BJ (cell line): ENCODE measurements around the gene PHACTR3. TPM values are rescaled to one million over a fixed set of nuclear protein-coding genes. Genes with fewer than 3 reads are reported as not detected.

ENCODE experiments used
- CTCF ChIA-PET: fragments of 350-600 bp; formaldehyde crosslinking; extraction: SDS; loops from one replicate; lab custom pipeline; 2021; ENCODE audit warnings: antibody characterized with exemption, inconsistent platforms; lab: Yijun Ruan, JAX
- POLR2A ChIA-PET: fragments of 300-600 bp; sonication (Branson Sonifier 250); formaldehyde crosslinking; extraction: SDS; loops from one replicate; lab custom pipeline; 2021; ENCODE audit warnings: antibody characterized with exemption; lab: Charles Lee
- DNase-seq: peaks from one replicate; pipeline ENCODE4 v3.0.0-alpha.2; 2011; ENCODE audit warnings: low read depth
- H3K27me3 ChIP-seq: 2 replicates; pipeline ENCODE4 v1.6.0; 2011; ENCODE audit warnings: low read length; ENCODE audit not compliant: control insufficient read depth, insufficient read depth
- H3K36me3 ChIP-seq: 2 replicates; pipeline ENCODE4 v1.5.1; 2011; ENCODE audit warnings: low read length; ENCODE audit not compliant: control insufficient read depth, insufficient read depth
- H3K4me3 ChIP-seq: 2 replicates; pipeline ENCODE4 v1.5.1; 2011; ENCODE audit warnings: low read depth, mild to moderate bottlenecking, control low read depth, low read length
- polyA plus RNA-seq: library from polyadenylated mRNA; depleted of rRNA; stranded (reverse); fragments of >200 nt; gene quantifications from 2 replicates; pipeline ENCODE4 v1.2.3, GENCODE V29; 2011
- TF ChIP-seq, protein P1 (sequence below): IDR thresholded peaks from 2 replicates; pipeline ENCODE4 v1.5.1; 2011; ENCODE audit warnings: low read depth, mild to moderate bottlenecking, control low read depth, inconsistent platforms, low read length, moderate library complexity; ENCODE audit not compliant: insufficient read depth

PHACTR3 gene
- polyA plus RNA-seq, 1 experiment, result not detected

DNA sequence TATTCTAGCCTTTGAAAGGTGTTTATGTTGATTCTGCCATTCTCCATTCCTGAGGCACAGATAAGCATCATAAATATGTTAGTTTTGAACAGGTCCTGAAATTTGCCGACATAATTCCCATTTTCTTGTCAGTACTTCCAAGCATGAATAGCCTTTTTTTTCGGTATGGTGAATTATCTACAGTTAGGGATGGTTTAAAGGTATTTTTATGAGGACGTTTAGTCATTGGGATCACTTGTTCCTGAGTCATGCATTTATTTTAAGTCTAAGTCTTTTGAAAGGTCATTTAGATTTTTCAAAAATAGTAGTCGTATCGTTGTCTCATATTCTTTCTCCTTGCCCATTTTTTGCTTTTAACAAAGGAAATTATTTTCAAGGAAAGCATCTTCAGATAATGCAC, 98.7 kb downstream of the PHACTR3 start:
- TF ChIP-seq, protein P1, sequence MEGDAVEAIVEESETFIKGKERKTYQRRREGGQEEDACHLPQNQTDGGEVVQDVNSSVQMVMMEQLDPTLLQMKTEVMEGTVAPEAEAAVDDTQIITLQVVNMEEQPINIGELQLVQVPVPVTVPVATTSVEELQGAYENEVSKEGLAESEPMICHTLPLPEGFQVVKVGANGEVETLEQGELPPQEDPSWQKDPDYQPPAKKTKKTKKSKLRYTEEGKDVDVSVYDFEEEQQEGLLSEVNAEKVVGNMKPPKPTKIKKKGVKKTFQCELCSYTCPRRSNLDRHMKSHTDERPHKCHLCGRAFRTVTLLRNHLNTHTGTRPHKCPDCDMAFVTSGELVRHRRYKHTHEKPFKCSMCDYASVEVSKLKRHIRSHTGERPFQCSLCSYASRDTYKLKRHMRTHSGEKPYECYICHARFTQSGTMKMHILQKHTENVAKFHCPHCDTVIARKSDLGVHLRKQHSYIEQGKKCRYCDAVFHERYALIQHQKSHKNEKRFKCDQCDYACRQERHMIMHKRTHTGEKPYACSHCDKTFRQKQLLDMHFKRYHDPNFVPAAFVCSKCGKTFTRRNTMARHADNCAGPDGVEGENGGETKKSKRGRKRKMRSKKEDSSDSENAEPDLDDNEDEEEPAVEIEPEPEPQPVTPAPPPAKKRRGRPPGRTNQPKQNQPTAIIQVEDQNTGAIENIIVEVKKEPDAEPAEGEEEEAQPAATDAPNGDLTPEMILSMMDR, result no peak
- no peak overlapping the region for H3K4me3 ChIP-seq
- H3K36me3 ChIP-seq, result no peaks in the 10 kb centered on the region
- CTCF ChIA-PET, result no interaction called here
- peak; percentile 13 for DNase-seq
- POLR2A ChIA-PET, result no interaction called here
- no peaks in the 10 kb centered on the region for H3K27me3 ChIP-seq

DNA sequence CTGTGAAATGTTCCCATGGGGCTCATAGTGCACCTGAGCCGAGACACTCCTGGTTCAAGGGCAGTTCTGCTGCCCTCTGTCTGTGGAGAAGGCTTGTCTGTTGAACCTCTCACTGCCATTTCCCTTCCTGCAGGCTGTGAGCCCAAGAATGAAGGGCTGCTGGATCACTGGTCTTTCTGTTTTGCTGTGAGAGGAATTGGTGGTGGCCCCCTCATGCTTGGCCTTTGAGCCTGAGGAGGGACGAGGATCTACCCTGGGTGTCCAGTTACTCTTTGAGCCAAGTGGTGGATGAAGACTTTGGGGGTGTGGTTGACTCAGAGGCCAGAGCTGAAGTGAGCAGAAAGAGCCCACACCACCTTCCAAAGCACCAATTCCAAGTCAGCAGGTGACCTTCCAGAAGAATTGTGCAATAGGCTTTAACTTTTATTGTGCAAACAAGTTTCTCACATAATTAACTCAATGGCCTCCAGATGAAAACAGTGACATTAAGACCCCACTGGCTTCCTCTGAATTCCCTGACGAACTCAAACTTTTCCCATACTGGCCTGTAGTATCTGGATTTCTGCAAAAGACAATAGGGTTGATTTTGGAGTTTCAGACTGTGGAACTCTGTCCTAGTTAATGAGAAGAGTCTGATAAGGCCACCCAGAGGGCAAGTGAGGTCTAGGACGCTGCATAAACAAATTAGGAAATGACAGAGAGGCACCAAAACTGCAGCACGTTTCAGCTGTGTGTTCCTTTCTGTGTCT, 101.5 kb downstream of the PHACTR3 start:
- Histone ChIP-seq H3K4me3 (no peak overlapping the region), H3K27me3 (no peaks in the 10 kb centered on the region), H3K36me3 (no peaks in the 10 kb centered on the region)
- CTCF ChIA-PET, result no interaction called here
- no peak for DNase-seq
- POLR2A ChIA-PET, result no interaction called here
- TF ChIP-seq, protein P1, result no peak

DNA sequence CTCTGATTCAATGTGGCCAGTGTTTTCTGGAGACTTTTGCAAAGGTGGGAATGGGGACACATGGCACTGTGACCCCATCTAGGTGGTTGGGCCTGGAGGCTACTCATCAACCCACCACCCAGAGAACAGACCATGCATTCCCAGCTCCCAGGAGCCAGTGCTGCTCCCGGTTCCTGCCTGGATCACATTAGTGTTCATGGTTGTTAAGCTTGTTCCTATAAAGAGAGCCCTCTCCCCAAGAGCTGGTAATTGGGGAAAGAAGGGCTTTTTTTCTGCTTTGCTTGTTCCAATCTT, 102.0 kb downstream of the PHACTR3 start:
- Histone ChIP-seq H3K36me3 (no peaks in the 10 kb centered on the region), H3K4me3 (no peak overlapping the region), H3K27me3 (no peaks in the 10 kb centered on the region)
- ChIA-PET CTCF (no interaction called here), POLR2A (no interaction called here)
- no peak for DNase-seq
- TF ChIP-seq, protein P1, result no peak

DNA sequence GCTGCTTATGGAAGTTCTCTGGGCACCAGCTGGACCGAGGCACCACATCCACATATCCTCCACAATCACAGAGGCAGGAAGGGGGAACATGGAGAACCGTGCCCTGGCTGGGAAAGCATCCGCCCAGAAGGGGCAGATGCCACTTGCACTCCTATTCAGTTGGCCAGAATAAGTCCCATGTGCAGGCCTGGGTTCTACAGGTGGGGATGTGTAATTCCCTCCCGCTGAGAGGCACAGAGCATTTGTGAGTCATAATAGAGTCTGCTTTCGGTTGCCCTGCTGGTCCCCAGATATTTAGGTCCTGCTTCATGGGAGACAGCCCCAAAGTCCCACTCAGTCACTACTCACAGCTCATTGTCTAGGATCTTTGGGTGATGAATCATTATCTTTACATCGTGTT, 104.0 kb downstream of the PHACTR3 start:
- TF ChIP-seq, protein P1, result no peak
- Histone ChIP-seq H3K27me3 (no peaks in the 10 kb centered on the region), H3K4me3 (no peak overlapping the region), H3K36me3 (no peaks in the 10 kb centered on the region)
- CTCF ChIA-PET, result no interaction called here
- DNase-seq, result no peak
- POLR2A ChIA-PET, result no interaction called here

DNA sequence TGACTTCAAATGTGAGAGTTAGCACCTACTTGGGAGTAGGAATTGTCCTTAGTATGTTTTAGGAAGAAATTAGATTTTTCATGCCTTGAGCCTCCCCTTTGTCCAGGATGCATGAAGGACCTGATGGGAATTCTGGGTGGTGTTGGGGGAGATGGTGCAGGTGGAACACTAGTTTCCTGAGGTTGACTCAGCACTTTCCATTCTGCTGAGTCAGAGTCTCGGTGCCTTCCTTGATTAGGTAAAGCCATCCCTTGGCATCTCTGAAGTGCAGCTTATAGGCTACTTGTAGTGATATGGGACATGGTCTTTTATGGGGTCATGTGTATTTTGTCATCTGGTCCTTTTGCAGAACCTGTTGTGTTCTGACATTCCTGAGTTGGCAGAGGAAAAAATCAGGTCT, 105.3 kb downstream of the PHACTR3 start:
- TF ChIP-seq, protein P1, result no peak
- Histone ChIP-seq H3K27me3 (no peaks in the 10 kb centered on the region), H3K36me3 (no peaks in the 10 kb centered on the region), H3K4me3 (no peak overlapping the region)
- no peak for DNase-seq
- POLR2A ChIA-PET, result no interaction called here
- CTCF ChIA-PET, result no interaction called here
